ENCODE results near the gene MDM2. TPM values are rescaled to one million over a fixed set of nuclear protein-coding genes. Genes with fewer than 3 reads are reported as not detected.

MDM2 gene
- total and polyA plus RNA-seq, 10 of the 15 experiments (the other 5 are each of a cell fraction or from before 2014, with no cell fraction given): 48.2 to 174 (median 85.0) TPM

DNA sequence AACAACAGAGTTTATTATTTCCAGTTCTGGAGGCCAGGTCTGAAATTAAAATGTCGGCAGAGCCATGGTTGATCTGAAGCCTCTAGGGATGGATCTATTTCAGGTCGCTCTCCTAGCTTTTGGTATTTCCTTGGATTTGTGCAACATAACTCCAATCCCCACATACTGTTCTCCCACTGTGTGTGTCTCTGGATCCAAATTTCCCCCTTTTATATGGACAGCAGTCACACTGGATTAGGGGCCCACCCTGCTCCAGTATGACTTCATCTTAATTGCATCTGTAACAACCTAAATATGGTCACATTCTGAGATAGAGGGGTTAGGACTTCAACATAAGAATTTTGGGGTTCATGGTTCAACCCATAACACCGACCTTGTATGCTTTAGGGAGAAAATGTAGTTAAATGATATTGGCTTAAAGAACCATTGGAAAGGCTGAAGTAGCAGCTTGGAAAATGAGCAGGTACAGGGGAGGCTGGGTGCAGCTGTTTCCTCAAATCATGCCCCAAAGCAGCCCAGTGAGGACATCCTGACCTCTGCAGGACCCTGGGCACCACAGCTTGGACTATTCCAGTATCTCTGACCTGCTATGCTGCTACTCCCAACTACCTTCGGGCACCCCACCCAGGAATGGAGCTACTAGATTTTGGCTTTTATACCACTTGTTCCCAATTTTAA is 13.9 kb upstream of the MDM2 start:
- Histone ChIP-seq H2AFZ (ENCODE audit: control insufficient read depth, low read depth, low read length) (no peak overlapping the region), H3K4me2 (ENCODE audit: control insufficient read depth, insufficient read depth) (no peak overlapping the region), H4K20me1 (ENCODE audit: control insufficient read depth, insufficient read depth) (no peaks in the 10 kb centered on the region), H3K79me2 (ENCODE audit: control insufficient read depth, insufficient read depth, low read length) (no peaks in the 10 kb centered on the region), H3K36me3 (ENCODE audit: control insufficient read depth in 2 of 2, insufficient read depth in 2 of 2, low read length in 1 of 2) (no peaks in the 10 kb centered on the region), H3K9me3 (replicated peaks; ENCODE audit: control insufficient read depth, insufficient read depth, low read length) (no peaks in the 10 kb centered on the region; the same call in 2 of the 3 replicates), H3K27me3 (replicated peaks in 1 of 2; ENCODE audit: control insufficient read depth in 2 of 2, insufficient read depth in 2 of 2, low read length in 1 of 2) (no peaks in the 10 kb centered on the region), H3K4me3 (no peak overlapping the region), H3K4me1 (ENCODE audit: control insufficient read depth, insufficient read depth, low read length) (no peaks in the 10 kb centered on the region), H3K9ac (ENCODE audit: control insufficient read depth, insufficient read depth, low read length) (no peak overlapping the region), H3K27ac (ENCODE audit: control insufficient read depth, insufficient read depth) (no peak overlapping the region)
- ChIA-PET CTCF (interaction anchor here (1.1 to 1.6 kb wide), 2 partner anchors 13 to 473 kb away, joined by 3 to 5 read pairs; no protein-coding TSS in a partner anchor), SMC1A (ENCODE audit: uncharacterized antibody, unreplicated experiment) (interaction anchor here (0.8 to 1.2 kb wide), 3 partner anchors 11 to 107 kb away, joined by 3 read pairs; partner anchors contain the start of gene NUP107), POLR2A (interaction anchor here (1.0 kb wide), 1 partner anchor 58 kb away, joined by 3 read pairs; no protein-coding TSS in a partner anchor), RAD21 (ENCODE audit: unreplicated experiment) (no interaction called here)
- BruUV-seq (replicated peaks): no TSS peak
- no peak for FAIRE-seq
- no peak for TF ChIP-seq RB1 (IDR thresholded peaks at IDR 0.05; ENCODE audit: borderline replicate concordance)
- TF ChIP-seq IKZF2 (IDR thresholded peaks at IDR 0.05): no peak
- TF ChIP-seq RELA (IDR thresholded peaks at IDR 0.05; ENCODE audit: borderline replicate concordance, partially characterized antibody): no peak
- 96% methylated on average over 4 of the region's 4 CpGs for WGBS (ENCODE audit: insufficient coverage, insufficient replicate concordance, low lambda C conversion rate, missing lambda C conversion rate)
- in situ Hi-C loops (cut with MboI) (no loop called here), intact Hi-C loops (cut with micrococcal nuclease; ENCODE audit: unreplicated experiment) (no loop called here)
- no peak for DNase-seq (ENCODE audit: low read depth, low spot score)
- ATAC-seq: no peak

- FAIRE-seq: no peak
- in situ Hi-C loops (cut with MboI): no loop called here
- intact Hi-C loops (cut with micrococcal nuclease; ENCODE audit: unreplicated experiment): no loop called here
- Histone ChIP-seq H3K9me3 (replicated peaks; ENCODE audit: control insufficient read depth, insufficient read depth, low read length) (no peaks in the 10 kb centered on the region; the same call in 2 of the 3 replicates), H3K79me2 (ENCODE audit: control insufficient read depth, insufficient read depth, low read length) (no peaks in the 10 kb centered on the region), H3K4me2 (ENCODE audit: control insufficient read depth, insufficient read depth) (no peak overlapping the region), H3K36me3 (ENCODE audit: control insufficient read depth in 2 of 2, insufficient read depth in 2 of 2, low read length in 1 of 2) (no peaks in the 10 kb centered on the region), H4K20me1 (ENCODE audit: control insufficient read depth, insufficient read depth) (no peaks in the 10 kb centered on the region), H3K9ac (ENCODE audit: control insufficient read depth, insufficient read depth, low read length) (no peak overlapping the region), H3K4me3 (no peak overlapping the region), H2AFZ (ENCODE audit: control insufficient read depth, low read depth, low read length) (no peak overlapping the region), H3K27me3 (replicated peaks in 1 of 2; ENCODE audit: control insufficient read depth in 2 of 2, insufficient read depth in 2 of 2, low read length in 1 of 2) (no peaks in the 10 kb centered on the region), H3K4me1 (ENCODE audit: control insufficient read depth, insufficient read depth, low read length) (no peaks in the 10 kb centered on the region), H3K27ac (ENCODE audit: control insufficient read depth, insufficient read depth) (no peak overlapping the region)
- no peak for ATAC-seq
- RAD21 ChIA-PET (ENCODE audit: unreplicated experiment): interaction anchor here (0.6 kb wide), 3 partner anchors 20 to 477 kb away, joined by 3 read pairs; no protein-coding TSS in a partner anchor
- TF ChIP-seq PML (IDR thresholded peaks at IDR 0.05; ENCODE audit: low read length) (no peak), GABPA (IDR thresholded peaks at IDR 0.05; ENCODE audit: low read depth) (no peak), IKZF1 (conservative IDR thresholded peaks at IDR 0.05) (no peak), EGR1 (IDR thresholded peaks at IDR 0.05; ENCODE audit: borderline replicate concordance in 1 of 2, low read depth in 2 of 2, low read length in 2 of 2) (no peak), KLF5 (IDR thresholded peaks at IDR 0.05; ENCODE audit: partially characterized antibody) (no peak), ZBTB40 (IDR thresholded peaks at IDR 0.05; ENCODE audit: borderline replicate concordance) (no peak), CBFB (IDR thresholded peaks at IDR 0.05; ENCODE audit: low read depth) (no peak)
- POLR2A ChIA-PET: interaction anchor here (0.9 to 1.0 kb wide), 2 partner anchors 12 to 59 kb away, joined by 3 read pairs; no protein-coding TSS in a partner anchor
- no peak for DNase-seq (ENCODE audit: low read depth, low spot score)
- BruUV-seq (replicated peaks): no TSS peak
- SMC1A ChIA-PET (ENCODE audit: uncharacterized antibody, unreplicated experiment): interaction anchor here (1.0 to 1.9 kb wide), 6 partner anchors 8 to 48 kb away, joined by 3 to 7 read pairs (median 4); partner anchors contain the start of genes MDM2 and SLC35E3
- CTCF ChIA-PET: interaction anchor here (1.0 to 1.6 kb wide), 2 partner anchors 13 to 36 kb away, joined by 5 to 7 read pairs; no protein-coding TSS in a partner anchor
- WGBS (ENCODE audit: insufficient coverage, insufficient replicate concordance, low lambda C conversion rate, missing lambda C conversion rate): 100% methylated on average over 3 of the region's 3 CpGs
These were observed 13.2 kb upstream of the MDM2 start for GRCh38 chr12:68794653-68795251.

All from GM12878 (cell line).